HG03159 (cell line): Measurements from ENCODE around the gene EAPP.
"Not testable (repeated sequence)": the region's sequence is repeated elsewhere in the genome, so short reads cannot be mapped to it uniquely, and the experiment has no call there.

Source experiments
- ATAC-seq: cut with Tn5 transposase; IDR thresholded peaks from one replicate; pipeline ENCODE4 v1.9.1; 2021; ENCODE audit warnings: mild to moderate bottlenecking, moderate library complexity; ENCODE audit not compliant: unreplicated experiment

The EAPP gene, protein sequence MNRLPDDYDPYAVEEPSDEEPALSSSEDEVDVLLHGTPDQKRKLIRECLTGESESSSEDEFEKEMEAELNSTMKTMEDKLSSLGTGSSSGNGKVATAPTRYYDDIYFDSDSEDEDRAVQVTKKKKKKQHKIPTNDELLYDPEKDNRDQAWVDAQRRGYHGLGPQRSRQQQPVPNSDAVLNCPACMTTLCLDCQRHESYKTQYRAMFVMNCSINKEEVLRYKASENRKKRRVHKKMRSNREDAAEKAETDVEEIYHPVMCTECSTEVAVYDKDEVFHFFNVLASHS

GRCh38 chr14:34539407-34540180 is at the start of gene EAPP:
Gene EAPP (minus strand): TSS chr14:34539701. CDS start chr14:34539628, 73 bp downstream.
- ATAC-seq = peak; percentile 100

DNA sequence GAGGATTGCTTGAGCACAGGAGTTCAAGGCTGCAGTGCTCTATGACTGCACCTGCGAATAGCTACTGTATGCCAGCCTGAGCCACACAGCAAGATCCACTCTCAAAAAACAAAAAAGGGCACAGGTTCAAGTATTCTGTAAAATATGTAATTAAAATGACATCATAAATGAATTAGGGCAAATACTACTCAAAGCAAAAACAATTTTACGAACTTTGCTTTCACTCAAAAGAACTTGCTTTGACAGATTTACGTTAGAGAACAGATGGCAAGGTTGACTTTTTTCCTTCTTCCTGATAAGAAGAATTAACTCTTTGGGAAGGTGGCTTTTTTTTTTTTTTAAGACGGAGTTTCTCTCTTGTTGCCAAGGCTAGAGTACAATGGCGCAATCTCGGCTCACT is 44.0 kb upstream of the EAPP start:
- no peak for ATAC-seq

- ATAC-seq = no peak
Measured at GRCh38 chr14:34582117-34582680, 42.7 kb upstream of the EAPP start.

GRCh38 chr14:34580381-34580780 is 40.9 kb upstream of the EAPP start:
- no peak for ATAC-seq

- ATAC-seq = no peak
Measured at GRCh38 chr14:34571771-34572170, 32.3 kb upstream of the EAPP start.

DNA sequence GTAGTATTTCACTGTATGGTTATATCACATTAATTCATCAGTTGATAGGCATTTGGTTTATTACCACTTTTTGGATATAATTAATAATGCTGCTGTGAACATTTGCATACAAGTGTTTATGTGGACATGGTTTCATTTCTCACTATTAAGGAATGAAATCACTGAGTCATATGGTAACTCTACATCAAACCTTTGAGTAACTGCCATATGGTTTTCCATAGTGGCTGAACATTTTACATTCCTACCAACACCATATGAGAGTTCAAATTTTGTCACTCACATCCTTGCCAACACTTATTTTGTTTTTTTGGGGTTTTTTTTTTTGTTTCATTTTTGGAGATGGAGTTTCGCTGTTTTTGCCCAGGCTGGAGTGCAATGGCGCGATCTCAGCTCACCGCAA is 30.2 kb upstream of the EAPP start:
- no peak for ATAC-seq

GRCh38 chr14:34568803-34569202 is 29.3 kb upstream of the EAPP start:
- no peak for ATAC-seq

- ATAC-seq = no peak
Measured at GRCh38 chr14:34562776-34563150, 23.3 kb upstream of the EAPP start.

- not testable (repeated sequence) for ATAC-seq
Measured at GRCh38 chr14:34562037-34562775, 22.7 kb upstream of the EAPP start.

GRCh38 chr14:34556498-34556829 is 17.0 kb upstream of the EAPP start:
- ATAC-seq = peak; percentile 50

- peak; percentile 71 for ATAC-seq
Measured at GRCh38 chr14:34555583-34556497, 16.3 kb upstream of the EAPP start.

GRCh38 chr14:34554540-34555250 is 15.2 kb upstream of the EAPP start:
- ATAC-seq = no peak

GRCh38 chr14:34549276-34549966 is 9.9 kb upstream of the EAPP start:
- not testable (repeated sequence) for ATAC-seq

GRCh38 chr14:34548472-34548981 is 9.0 kb upstream of the EAPP start:
- ATAC-seq = no peak

DNA sequence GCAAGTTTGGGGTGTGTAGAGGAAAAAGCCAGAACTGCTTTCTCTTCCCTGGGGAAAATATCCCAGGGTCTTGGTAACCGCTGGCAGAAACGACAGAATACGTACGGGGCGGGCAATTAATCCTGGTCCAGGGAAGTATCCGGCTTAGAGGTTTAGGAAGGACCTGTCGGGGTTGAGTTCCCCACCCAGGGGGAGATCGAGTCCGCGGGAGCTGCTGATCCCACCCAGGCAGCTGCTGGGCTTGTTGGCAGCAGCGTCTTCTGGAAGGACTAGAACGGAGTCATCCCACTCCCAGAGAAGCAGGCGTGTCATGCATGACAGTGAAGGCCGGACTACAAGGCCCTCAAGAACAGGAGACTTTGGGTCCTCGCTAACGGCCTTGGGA is 7.6 kb upstream of the EAPP start:
- peak; percentile 29 for ATAC-seq

- peak; percentile 68 for ATAC-seq
Measured at GRCh38 chr14:34546272-34547135, 7.0 kb upstream of the EAPP start.

- ATAC-seq = not testable (repeated sequence)
Measured at GRCh38 chr14:34540181-34541059, 919 bp upstream of the EAPP start.
